ENCODE results near the gene RPE. TPM values are rescaled to one million over a fixed set of nuclear protein-coding genes. Genes with fewer than 3 reads are reported as not detected.

The RPE gene
- polyA plus RNA-seq, 1 donor (not counting 4 experiments of a cell fraction or from before 2014, with no cell fraction given): 69.6 TPM

GRCh38 chr2:209986415-209986814, 16.0 kb upstream of the RPE start:
- no peaks in the 10 kb centered on the region for H3K27me3 ChIP-seq (ENCODE audit: control insufficient read depth, extremely low read depth, insufficient read depth, low read length)
- no peaks in the 10 kb centered on the region for H3K79me2 ChIP-seq (ENCODE audit: control insufficient read depth, insufficient read depth, low read length)
- dilution Hi-C loops (cut with MboI; ENCODE audit: extremely low pct_ligation_motif_present, low sequenced_read_pairs): no loop called here
- no peaks in the 10 kb centered on the region for H3K36me3 ChIP-seq (ENCODE audit: control insufficient read depth in 2 of 2, extremely low read depth in 1 of 2, insufficient read depth in 2 of 2, low read length in 2 of 2)
- no peak overlapping the region for H3K9ac ChIP-seq (ENCODE audit: control insufficient read depth, extremely low read depth, insufficient read depth, low read length)
- no peak overlapping the region for H3K27ac ChIP-seq (ENCODE audit: control insufficient read depth, insufficient read depth, low read length)
- no peaks in the 10 kb centered on the region for H3K9me3 ChIP-seq (ENCODE audit: control insufficient read depth, low read depth, low read length)
- TF ChIP-seq, protein P1, sequence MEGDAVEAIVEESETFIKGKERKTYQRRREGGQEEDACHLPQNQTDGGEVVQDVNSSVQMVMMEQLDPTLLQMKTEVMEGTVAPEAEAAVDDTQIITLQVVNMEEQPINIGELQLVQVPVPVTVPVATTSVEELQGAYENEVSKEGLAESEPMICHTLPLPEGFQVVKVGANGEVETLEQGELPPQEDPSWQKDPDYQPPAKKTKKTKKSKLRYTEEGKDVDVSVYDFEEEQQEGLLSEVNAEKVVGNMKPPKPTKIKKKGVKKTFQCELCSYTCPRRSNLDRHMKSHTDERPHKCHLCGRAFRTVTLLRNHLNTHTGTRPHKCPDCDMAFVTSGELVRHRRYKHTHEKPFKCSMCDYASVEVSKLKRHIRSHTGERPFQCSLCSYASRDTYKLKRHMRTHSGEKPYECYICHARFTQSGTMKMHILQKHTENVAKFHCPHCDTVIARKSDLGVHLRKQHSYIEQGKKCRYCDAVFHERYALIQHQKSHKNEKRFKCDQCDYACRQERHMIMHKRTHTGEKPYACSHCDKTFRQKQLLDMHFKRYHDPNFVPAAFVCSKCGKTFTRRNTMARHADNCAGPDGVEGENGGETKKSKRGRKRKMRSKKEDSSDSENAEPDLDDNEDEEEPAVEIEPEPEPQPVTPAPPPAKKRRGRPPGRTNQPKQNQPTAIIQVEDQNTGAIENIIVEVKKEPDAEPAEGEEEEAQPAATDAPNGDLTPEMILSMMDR (optimal IDR thresholded peaks at IDR 0.05 in 1 of 3, IDR thresholded peaks at IDR 0.05 in 1 of 3, conservative IDR thresholded peaks at IDR 0.05 in 1 of 3; ENCODE audit: extremely low read depth in 1 of 3, insufficient read depth in 2 of 3, low read length in 3 of 3): no peak
- TF ChIP-seq EZH2 (IDR thresholded peaks at IDR 0.05; ENCODE audit: low read length): no peak
- H3K4me1 ChIP-seq (ENCODE audit: control insufficient read depth, extremely low read depth, insufficient read depth, low read length): no peaks in the 10 kb centered on the region
- no peaks in the 10 kb centered on the region for H4K20me1 ChIP-seq (ENCODE audit: control insufficient read depth, extremely low read depth, insufficient read depth, low read length)
- DNase-seq (ENCODE audit: low read depth, low spot score): no peak
- H2AFZ ChIP-seq (ENCODE audit: control insufficient read depth, low read length): no peak overlapping the region
- H3K4me3 ChIP-seq (ENCODE audit: control insufficient read depth in 2 of 3, extremely low read depth in 1 of 3, insufficient read depth in 2 of 3, low read depth in 1 of 3, low read length in 3 of 3): no peak overlapping the region
- no peaks in the 10 kb centered on the region for H3K9me1 ChIP-seq (ENCODE audit: control insufficient read depth, extremely low read depth, insufficient read depth, low read length)
- FAIRE-seq: no peak
- H3K4me2 ChIP-seq (ENCODE audit: control insufficient read depth, extremely low read depth, insufficient read depth, low read depth, low read length): no peak overlapping the region

DNA sequence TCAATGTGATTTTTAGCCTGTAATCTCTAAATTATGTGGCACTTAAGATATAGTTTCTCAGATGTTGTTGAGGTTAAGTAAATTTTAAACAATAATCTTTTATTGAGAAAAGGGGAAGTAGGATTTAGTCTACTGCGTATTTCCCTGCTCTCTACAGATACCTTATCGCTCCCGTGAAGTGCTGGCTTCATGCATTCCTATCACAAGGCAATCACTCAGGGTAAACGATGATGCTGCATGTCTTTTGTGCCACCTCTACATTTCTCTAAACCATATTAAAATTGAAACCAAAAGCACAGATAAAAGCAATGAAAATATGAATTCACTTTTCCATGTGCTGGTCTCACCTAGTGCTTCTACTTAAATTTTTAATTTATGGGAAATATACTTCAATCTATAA, 14.4 kb upstream of the RPE start:
- Histone ChIP-seq H4K20me1 (ENCODE audit: control insufficient read depth, extremely low read depth, insufficient read depth, low read length) (no peaks in the 10 kb centered on the region), H3K4me1 (ENCODE audit: control insufficient read depth, extremely low read depth, insufficient read depth, low read length) (no peaks in the 10 kb centered on the region), H3K27ac (ENCODE audit: control insufficient read depth, insufficient read depth, low read length) (no peak overlapping the region), H3K9me3 (ENCODE audit: control insufficient read depth, low read depth, low read length) (no peaks in the 10 kb centered on the region), H2AFZ (ENCODE audit: control insufficient read depth, low read length) (no peak overlapping the region), H3K4me3 (ENCODE audit: control insufficient read depth in 2 of 3, extremely low read depth in 1 of 3, insufficient read depth in 2 of 3, low read depth in 1 of 3, low read length in 3 of 3) (no peak overlapping the region), H3K4me2 (ENCODE audit: control insufficient read depth, extremely low read depth, insufficient read depth, low read depth, low read length) (no peak overlapping the region), H3K9ac (ENCODE audit: control insufficient read depth, extremely low read depth, insufficient read depth, low read length) (no peak overlapping the region), H3K27me3 (ENCODE audit: control insufficient read depth, extremely low read depth, insufficient read depth, low read length) (no peaks in the 10 kb centered on the region), H3K9me1 (ENCODE audit: control insufficient read depth, extremely low read depth, insufficient read depth, low read length) (no peaks in the 10 kb centered on the region), H3K36me3 (ENCODE audit: control insufficient read depth in 2 of 2, extremely low read depth in 1 of 2, insufficient read depth in 2 of 2, low read length in 2 of 2) (no peaks in the 10 kb centered on the region), H3K79me2 (ENCODE audit: control insufficient read depth, insufficient read depth, low read length) (no peaks in the 10 kb centered on the region)
- dilution Hi-C loops (cut with MboI; ENCODE audit: extremely low pct_ligation_motif_present, low sequenced_read_pairs): no loop called here
- TF ChIP-seq, protein P1 (optimal IDR thresholded peaks at IDR 0.05 in 1 of 3, IDR thresholded peaks at IDR 0.05 in 1 of 3, conservative IDR thresholded peaks at IDR 0.05 in 1 of 3; ENCODE audit: extremely low read depth in 1 of 3, insufficient read depth in 2 of 3, low read length in 3 of 3): no peak
- no peak for TF ChIP-seq EZH2 (IDR thresholded peaks at IDR 0.05; ENCODE audit: low read length)
- DNase-seq (ENCODE audit: low read depth, low spot score): no peak
- FAIRE-seq: no peak
